HL-60 (cell line): ENCODE measurements around the gene STAT5B.

Source experiments
- DNase-seq, 2 experiments: peaks; one replicate each; pipeline ENCODE4 v3.0.0-alpha.2; 2010 to 2020; ENCODE audit warnings: low read depth in 1 of 2, low spot score in 1 of 2
- H3K27ac ChIP-seq: fragments of 250-450 bp; sonication (Bioruptor Pico); replicated peaks from 2 replicates; pipeline ENCODE4 v1.5.1; 2020; ENCODE audit warnings: mild to moderate bottlenecking, moderate library complexity
- H3K27me3 ChIP-seq: fragments of 250-450 bp; sonication (Bioruptor Pico); 2 replicates; pipeline ENCODE4 v1.5.1; 2021; ENCODE audit warnings: mild to moderate bottlenecking, moderate library complexity; ENCODE audit not compliant: insufficient read depth, poor library complexity, severe bottlenecking
- H3K4me3 ChIP-seq: replicated peaks from 2 replicates; pipeline ENCODE4 v1.5.1; 2011; ENCODE audit warnings: mild to moderate bottlenecking, control low read depth, low read length; ENCODE audit not compliant: insufficient read depth
- GABPA ChIP-seq: IDR thresholded peaks from 2 replicates; pipeline ENCODE4 v1.6.1; 2012; ENCODE audit warnings: low read depth
- POLR2AphosphoS5 ChIP-seq: IDR thresholded peaks from 2 replicates; pipeline ENCODE4 v1.6.1; 2012; ENCODE audit warnings: low read depth
- SPI1 ChIP-seq: IDR thresholded peaks from 2 replicates; pipeline ENCODE4 v1.6.1; 2012; ENCODE audit warnings: low read depth, mild to moderate bottlenecking, borderline replicate concordance
- TF ChIP-seq, protein P1 (sequence below): IDR thresholded peaks from 2 replicates; pipeline ENCODE4 v1.6.1; 2012; ENCODE audit warnings: low read depth; ENCODE audit not compliant: insufficient replicate concordance
- TF ChIP-seq, protein P2 (sequence below): IDR thresholded peaks from one replicate; pipeline ENCODE4 v1.5.1; 2011; ENCODE audit warnings: low read length, control low read depth, inconsistent platforms; ENCODE audit not compliant: insufficient read depth

The STAT5B gene

DNA sequence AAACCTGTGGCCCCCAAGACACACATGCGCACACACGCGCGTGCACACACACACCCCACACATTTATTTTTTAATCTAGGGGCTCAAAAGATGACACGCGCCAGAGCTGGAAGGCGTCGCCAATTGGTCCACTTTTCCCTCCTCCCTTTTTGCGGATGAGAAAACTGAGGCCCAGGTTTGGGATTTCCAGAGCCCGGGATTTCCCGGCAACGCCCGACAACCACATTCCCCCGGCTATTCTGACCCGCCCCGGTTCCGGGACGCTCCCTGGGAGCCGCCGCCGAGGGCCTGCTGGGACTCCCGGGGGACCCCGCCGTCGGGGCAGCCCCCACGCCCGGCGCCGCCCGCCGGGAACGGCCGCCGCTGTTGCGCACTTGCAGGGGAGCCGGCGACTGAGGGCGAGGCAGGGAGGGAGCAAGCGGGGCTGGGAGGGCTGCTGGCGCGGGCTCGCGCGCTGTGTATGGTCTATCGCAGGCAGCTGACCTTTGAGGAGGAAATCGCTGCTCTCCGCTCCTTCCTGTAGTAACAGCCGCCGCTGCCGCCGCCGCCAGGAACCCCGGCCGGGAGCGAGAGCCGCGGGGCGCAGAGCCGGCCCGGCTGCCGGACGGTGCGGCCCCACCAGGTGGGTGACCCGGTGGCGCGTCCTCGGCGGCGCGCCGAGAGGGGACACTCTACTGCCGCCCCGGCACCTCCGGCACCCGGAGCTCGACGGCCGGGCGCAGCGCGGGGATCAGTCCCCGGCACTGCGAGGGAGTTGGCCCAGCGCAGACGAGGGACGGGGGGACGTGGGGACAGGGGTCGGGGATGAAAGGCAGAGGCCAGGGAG, 12.0 kb upstream of the STAT5B start, which contains the start of gene STAT5A:
TSS of gene STAT5A (plus strand) at position 522 of the 826 bp plus-strand sequence. CDS start 914 bp downstream, outside the sequence.
- TF ChIP-seq, protein P1, sequence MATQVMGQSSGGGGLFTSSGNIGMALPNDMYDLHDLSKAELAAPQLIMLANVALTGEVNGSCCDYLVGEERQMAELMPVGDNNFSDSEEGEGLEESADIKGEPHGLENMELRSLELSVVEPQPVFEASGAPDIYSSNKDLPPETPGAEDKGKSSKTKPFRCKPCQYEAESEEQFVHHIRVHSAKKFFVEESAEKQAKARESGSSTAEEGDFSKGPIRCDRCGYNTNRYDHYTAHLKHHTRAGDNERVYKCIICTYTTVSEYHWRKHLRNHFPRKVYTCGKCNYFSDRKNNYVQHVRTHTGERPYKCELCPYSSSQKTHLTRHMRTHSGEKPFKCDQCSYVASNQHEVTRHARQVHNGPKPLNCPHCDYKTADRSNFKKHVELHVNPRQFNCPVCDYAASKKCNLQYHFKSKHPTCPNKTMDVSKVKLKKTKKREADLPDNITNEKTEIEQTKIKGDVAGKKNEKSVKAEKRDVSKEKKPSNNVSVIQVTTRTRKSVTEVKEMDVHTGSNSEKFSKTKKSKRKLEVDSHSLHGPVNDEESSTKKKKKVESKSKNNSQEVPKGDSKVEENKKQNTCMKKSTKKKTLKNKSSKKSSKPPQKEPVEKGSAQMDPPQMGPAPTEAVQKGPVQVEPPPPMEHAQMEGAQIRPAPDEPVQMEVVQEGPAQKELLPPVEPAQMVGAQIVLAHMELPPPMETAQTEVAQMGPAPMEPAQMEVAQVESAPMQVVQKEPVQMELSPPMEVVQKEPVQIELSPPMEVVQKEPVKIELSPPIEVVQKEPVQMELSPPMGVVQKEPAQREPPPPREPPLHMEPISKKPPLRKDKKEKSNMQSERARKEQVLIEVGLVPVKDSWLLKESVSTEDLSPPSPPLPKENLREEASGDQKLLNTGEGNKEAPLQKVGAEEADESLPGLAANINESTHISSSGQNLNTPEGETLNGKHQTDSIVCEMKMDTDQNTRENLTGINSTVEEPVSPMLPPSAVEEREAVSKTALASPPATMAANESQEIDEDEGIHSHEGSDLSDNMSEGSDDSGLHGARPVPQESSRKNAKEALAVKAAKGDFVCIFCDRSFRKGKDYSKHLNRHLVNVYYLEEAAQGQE = no peak
- TF ChIP-seq SPI1 = no peak
- 0 out of 2 replicates have a peak, but pooled peaks have one; percentile 24 for TF ChIP-seq POLR2AphosphoS5
- TF ChIP-seq, protein P2, sequence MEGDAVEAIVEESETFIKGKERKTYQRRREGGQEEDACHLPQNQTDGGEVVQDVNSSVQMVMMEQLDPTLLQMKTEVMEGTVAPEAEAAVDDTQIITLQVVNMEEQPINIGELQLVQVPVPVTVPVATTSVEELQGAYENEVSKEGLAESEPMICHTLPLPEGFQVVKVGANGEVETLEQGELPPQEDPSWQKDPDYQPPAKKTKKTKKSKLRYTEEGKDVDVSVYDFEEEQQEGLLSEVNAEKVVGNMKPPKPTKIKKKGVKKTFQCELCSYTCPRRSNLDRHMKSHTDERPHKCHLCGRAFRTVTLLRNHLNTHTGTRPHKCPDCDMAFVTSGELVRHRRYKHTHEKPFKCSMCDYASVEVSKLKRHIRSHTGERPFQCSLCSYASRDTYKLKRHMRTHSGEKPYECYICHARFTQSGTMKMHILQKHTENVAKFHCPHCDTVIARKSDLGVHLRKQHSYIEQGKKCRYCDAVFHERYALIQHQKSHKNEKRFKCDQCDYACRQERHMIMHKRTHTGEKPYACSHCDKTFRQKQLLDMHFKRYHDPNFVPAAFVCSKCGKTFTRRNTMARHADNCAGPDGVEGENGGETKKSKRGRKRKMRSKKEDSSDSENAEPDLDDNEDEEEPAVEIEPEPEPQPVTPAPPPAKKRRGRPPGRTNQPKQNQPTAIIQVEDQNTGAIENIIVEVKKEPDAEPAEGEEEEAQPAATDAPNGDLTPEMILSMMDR = no peak
- TF ChIP-seq GABPA = 0 out of 2 replicates have a peak, but pooled peaks have one; percentile 34
- peak in 1 of 2 experiments; percentile 84 for DNase-seq
- Histone ChIP-seq H3K27me3 (no peaks in the 10 kb centered on the region), H3K4me3 (peak within 1 kb of the TSS; percentile 27), H3K27ac (peak within 1 kb of the TSS; percentile 26; the same call in 1 of the 2 replicates)

DNA sequence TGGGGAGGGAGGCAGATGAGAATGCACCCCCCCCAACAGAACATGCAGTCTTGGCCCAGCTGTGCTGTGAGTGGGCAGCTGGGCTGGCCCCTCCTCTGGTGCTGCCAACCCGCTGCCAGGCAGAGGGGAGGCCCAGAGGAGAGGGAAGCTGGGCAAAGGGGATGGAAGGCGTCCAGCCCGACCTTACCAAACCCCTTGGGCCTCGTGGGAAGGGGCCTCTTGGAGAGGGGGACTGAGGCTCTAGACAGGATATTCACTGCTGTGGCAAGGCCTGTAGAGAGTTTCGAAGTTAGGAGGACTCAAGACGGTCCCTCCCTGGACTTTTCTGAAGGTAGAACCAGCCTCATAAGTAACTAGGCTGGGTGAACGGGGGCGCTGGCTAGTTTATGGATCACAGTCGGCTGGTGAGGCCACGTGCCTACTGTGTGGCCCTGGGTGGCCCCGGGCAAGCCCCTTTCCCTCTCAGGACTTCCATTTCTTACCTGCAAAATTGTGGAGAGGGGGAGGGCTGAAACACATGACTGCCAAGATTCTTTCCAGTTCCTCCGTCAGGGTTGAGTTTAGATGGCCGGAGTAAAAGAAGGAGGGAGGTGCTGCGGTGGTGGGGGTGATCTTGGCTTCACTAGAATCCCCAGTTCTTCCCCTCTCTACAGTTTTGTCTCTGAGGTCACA, 11.2 kb upstream of the STAT5B start:
- Histone ChIP-seq H3K27ac (no peak overlapping the region), H3K27me3 (no peaks in the 10 kb centered on the region), H3K4me3 (no peak overlapping the region; the same call in 1 of the 2 replicates)
- no peak for TF ChIP-seq POLR2AphosphoS5
- TF ChIP-seq, protein P1 = no peak
- no peak for TF ChIP-seq GABPA
- TF ChIP-seq, protein P2 = no peak
- TF ChIP-seq SPI1 = no peak
- no peak for DNase-seq

DNA sequence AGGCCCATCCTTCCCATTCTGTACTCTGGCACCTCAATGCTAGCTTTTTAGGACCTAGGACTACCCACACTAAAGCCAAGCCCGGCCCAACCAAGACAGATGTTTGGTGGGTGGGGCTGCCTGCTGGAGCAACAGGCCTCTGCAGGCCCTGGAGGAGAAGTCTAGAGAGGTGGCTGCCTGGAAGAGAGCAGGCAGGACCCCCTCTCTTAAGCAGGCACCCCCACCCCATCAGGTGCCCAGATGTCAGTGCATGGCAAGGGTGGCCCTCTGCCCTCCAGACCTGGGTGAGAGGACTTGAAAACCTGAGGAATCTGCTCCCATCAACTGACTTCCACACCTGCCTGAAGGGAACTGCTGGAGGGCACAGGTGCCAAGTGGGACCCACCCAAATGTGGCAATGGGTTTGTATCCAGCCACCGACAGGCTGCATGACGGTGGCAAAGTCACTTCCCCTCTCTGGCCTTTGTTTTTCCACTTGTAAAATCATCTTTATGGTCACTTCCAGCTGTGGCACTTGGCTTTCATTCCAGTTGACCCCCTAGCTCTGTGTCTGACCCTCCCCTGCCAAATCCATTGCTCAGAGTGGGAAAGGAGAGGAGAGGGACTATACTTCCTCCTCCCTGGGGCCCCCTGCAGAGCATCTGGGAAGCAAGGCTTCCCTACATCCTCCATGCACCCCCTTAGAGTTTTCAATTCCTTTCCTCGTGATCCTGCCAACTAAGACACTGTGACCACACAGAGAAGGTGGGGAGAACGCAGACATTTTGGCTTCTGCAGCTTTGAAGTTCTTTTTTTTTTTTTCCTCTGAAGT, 10.4 kb upstream of the STAT5B start:
- TF ChIP-seq SPI1 = peak; percentile 56; the same call in 1 of the 2 replicates
- TF ChIP-seq POLR2AphosphoS5 = no peak
- H3K4me3 ChIP-seq = no peak overlapping the region

More for the DNA sequence above, 10.4 kb upstream of the STAT5B start:
- Histone ChIP-seq H3K27me3 (no peaks in the 10 kb centered on the region), H3K27ac (no peak overlapping the region)
- no peak for DNase-seq
